A549 (cell line): ENCODE results near the gene DPT. TPM values are rescaled to one million over a fixed set of nuclear protein-coding genes. Genes with fewer than 3 reads are reported as not detected.
A peak's percentile ranks its signal among the peaks of the same experiment; 100 is the strongest.

Source experiments
- ATOH8 ChIP-seq: fragments of 250-450 bp; sonication (Bioruptor Pico); IDR thresholded peaks from 2 replicates; pipeline ENCODE4 v1.5.0; 2020; ENCODE audit warnings: low read depth, mild to moderate bottlenecking, moderate library complexity
- BCL3 ChIP-seq: fragments of >200 bp; sonication (Bioruptor Twin); formaldehyde crosslinking; IDR thresholded peaks from 3 replicates; pipeline ENCODE4 v1.6.1; 2016
- BHLHE40 ChIP-seq: IDR thresholded peaks from 2 replicates; pipeline ENCODE4 v1.6.1; 2012; ENCODE audit warnings: low read depth, low read length, inconsistent platforms
- CEBPB ChIP-seq, 2 experiments: fragments of >200 bp in 1 of 2; sonication (Bioruptor Twin) in 1 of 2; formaldehyde crosslinking in 1 of 2; IDR thresholded peaks; 2 replicates each; pipeline ENCODE4 v1.6.1; 2012 to 2016
- CHD4 ChIP-seq: fragments of 200-600 bp; sonication (generic); IDR thresholded peaks from 2 replicates; pipeline ENCODE4 v1.6.1; 2016; ENCODE audit warnings: antibody characterized with exemption, mild to moderate bottlenecking, borderline replicate concordance
- CTCF ChIP-seq: fragments of >200 bp; sonication (Bioruptor Twin); formaldehyde crosslinking; IDR thresholded peaks from 3 replicates; pipeline ENCODE4 v1.5.1; 2016
- E2F6 ChIP-seq: IDR thresholded peaks from 2 replicates; pipeline ENCODE4 v1.6.1; 2012; ENCODE audit warnings: low read depth, borderline replicate concordance
- ELK1 ChIP-seq: fragments of 150-350 bp; IDR thresholded peaks from 2 replicates; pipeline ENCODE4 v1.6.1; 2014; ENCODE audit warnings: low read depth, mild to moderate bottlenecking, low read length
- ESRRA ChIP-seq: fragments of 150-350 bp; IDR thresholded peaks from 2 replicates; pipeline ENCODE4 v1.6.1; 2014; ENCODE audit warnings: mild to moderate bottlenecking, low read length, borderline replicate concordance
- FOSB ChIP-seq: fragments of 250-450 bp; sonication (Bioruptor Pico); IDR thresholded peaks from 2 replicates; pipeline ENCODE4 v1.5.0; 2020; ENCODE audit warnings: mild to moderate bottlenecking, moderate library complexity
- FOXS1 ChIP-seq: fragments of 250-450 bp; sonication (Bioruptor Pico); IDR thresholded peaks from 2 replicates; pipeline ENCODE4 v1.5.0; 2020; ENCODE audit warnings: mild to moderate bottlenecking, moderate library complexity
- GATA3 ChIP-seq: IDR thresholded peaks from 2 replicates; pipeline ENCODE4 v1.6.1; 2012; ENCODE audit warnings: borderline replicate concordance
- HDAC2 ChIP-seq: fragments of 200-600 bp; sonication (generic); IDR thresholded peaks from 2 replicates; pipeline ENCODE4 v1.6.1; 2016
- HES2 ChIP-seq: fragments of >200 bp; sonication (Bioruptor Twin); formaldehyde crosslinking; IDR thresholded peaks from 2 replicates; pipeline ENCODE4 v1.6.1; 2016
- HEYL ChIP-seq: fragments of 250-450 bp; sonication (Bioruptor Pico); IDR thresholded peaks from 2 replicates; pipeline ENCODE4 v1.8.0; 2021; ENCODE audit warnings: mild to moderate bottlenecking, moderate library complexity
- HMGXB4 ChIP-seq: fragments of 250-450 bp; sonication (Bioruptor Pico); IDR thresholded peaks from 2 replicates; pipeline ENCODE4 v1.5.0; 2021; ENCODE audit warnings: mild to moderate bottlenecking, moderate library complexity, borderline replicate concordance
- HOXA7 ChIP-seq: fragments of 250-450 bp; sonication (Bioruptor Pico); IDR thresholded peaks from 2 replicates; pipeline ENCODE4 v1.5.0; 2020; ENCODE audit warnings: mild to moderate bottlenecking, moderate library complexity
- HOXB13 ChIP-seq: fragments of 250-450 bp; sonication (Bioruptor Pico); IDR thresholded peaks from 2 replicates; pipeline ENCODE4 v1.5.0; 2020; ENCODE audit warnings: low read depth, mild to moderate bottlenecking, moderate library complexity
- JUN ChIP-seq, 2 experiments: fragments of >200 bp; sonication (Bioruptor Twin); formaldehyde crosslinking; IDR thresholded peaks; 2 replicates in 1 of 2; 3 replicates in 1 of 2; pipeline ENCODE4 v1.6.1; 2016 to 2017
- KDM1A ChIP-seq: fragments of 200-600 bp; sonication (generic); IDR thresholded peaks from 2 replicates; pipeline ENCODE4 v1.6.1; 2016; ENCODE audit warnings: low read depth, mild to moderate bottlenecking
- MAX ChIP-seq: IDR thresholded peaks from 2 replicates; pipeline ENCODE4 v1.6.1; 2012
- MAZ ChIP-seq: fragments of 150-350 bp; IDR thresholded peaks from 2 replicates; pipeline ENCODE4 v1.6.1; 2014; ENCODE audit warnings: antibody characterized with exemption, low read depth, low read length, borderline replicate concordance
- MYC ChIP-seq: IDR thresholded peaks from 2 replicates; pipeline ENCODE4 v1.6.1; 2012; ENCODE audit warnings: mild to moderate bottlenecking, inconsistent platforms, low read length, improper control_type of control experiment, borderline replicate concordance
- NFE2L2 ChIP-seq: fragments of 150-350 bp; conservative IDR thresholded peaks from 2 replicates; pipeline ENCODE4 v1.6.1; 2014; ENCODE audit warnings: low read length
- POLR2A ChIP-seq: IDR thresholded peaks from 2 replicates; pipeline ENCODE4 v1.6.1; 2012; ENCODE audit warnings: mild to moderate bottlenecking, low read length
- POLR2AphosphoS2 ChIP-seq: conservative IDR thresholded peaks from 2 replicates; pipeline ENCODE4 v1.6.1; 2012; ENCODE audit warnings: low read length, improper control_type of control experiment, inconsistent platforms
- RAD21 ChIP-seq, 2 experiments: fragments of >200 bp in 1 of 2; sonication (Bioruptor Twin) in 1 of 2; formaldehyde crosslinking in 1 of 2; IDR thresholded peaks in 1 of 2; conservative IDR thresholded peaks in 1 of 2; 2 replicates in 1 of 2; 3 replicates in 1 of 2; pipeline ENCODE4 v1.6.1; 2012 to 2018; ENCODE audit warnings: inconsistent platforms in 1 of 2
- RFX5 ChIP-seq: fragments of 450-650 bp; IDR thresholded peaks from 2 replicates; pipeline ENCODE4 v1.7.1; 2014; ENCODE audit warnings: antibody characterized with exemption, mild to moderate bottlenecking, moderate library complexity
- SREBF2 ChIP-seq: fragments of 450-650 bp; IDR thresholded peaks from 2 replicates; pipeline ENCODE4 v1.6.1; 2014; ENCODE audit warnings: mild to moderate bottlenecking, moderate library complexity
- USF2 ChIP-seq: fragments of 450-650 bp; IDR thresholded peaks from 2 replicates; pipeline ENCODE4 v1.6.1; 2014; ENCODE audit warnings: antibody characterized with exemption
- ZFP36 ChIP-seq: fragments of 450-650 bp; IDR thresholded peaks from 2 replicates; pipeline ENCODE4 v1.6.1; 2014; ENCODE audit warnings: borderline replicate concordance; ENCODE audit not compliant: partially characterized antibody
- ZNF302 ChIP-seq: fragments of 250-450 bp; sonication (Bioruptor Pico); IDR thresholded peaks from 2 replicates; pipeline ENCODE4 v1.9.0; 2021; ENCODE audit warnings: inconsistent platforms, mild to moderate bottlenecking, moderate library complexity
- ZSCAN20 ChIP-seq: fragments of 250-450 bp; sonication (Bioruptor Pico); IDR thresholded peaks from 2 replicates; pipeline ENCODE4 v1.8.0; 2022; ENCODE audit warnings: mild to moderate bottlenecking, moderate library complexity
- polyA plus RNA-seq, 4 experiments: library from polyadenylated mRNA; depleted of rRNA in 3 of 4; stranded (reverse); fragments of >200 nt; fragmentation: RNase III in 1 of 4; extraction: RNeasy Plus Mini Kit Qiagen cat#74134 plus additional on column Dnase treatment in 1 of 4; gene quantifications; 2 replicates in 3 of 4; 3 replicates in 1 of 4; pipeline ENCODE4 v1.2.3, GENCODE V29; 2011 to 2017

The DPT gene
- polyA plus RNA-seq, 2 of the 4 experiments (the other 2 are of a cell fraction), result not detected

GRCh38 chr1:168709405-168710363, 19.3 kb downstream of the DPT start (continued):
- no peak for TF ChIP-seq CTCF
- TF ChIP-seq GATA3, result peak; percentile 79; the same call in 1 of the 2 replicates
- TF ChIP-seq HDAC2, result no peak
- TF ChIP-seq RFX5, result no peak
- no peak for TF ChIP-seq POLR2AphosphoS2
- no peak for TF ChIP-seq ELK1
- TF ChIP-seq ZFP36, result no peak
- TF ChIP-seq MAX, result peak; percentile 58
- TF ChIP-seq USF2, result no peak
- TF ChIP-seq SREBF2, result no peak
- TF ChIP-seq ZNF302 (CRISPR knock-in tag), result no peak
- peak; percentile 79 for TF ChIP-seq NFE2L2
- no peak for TF ChIP-seq CHD4
- no peak for TF ChIP-seq HMGXB4 (CRISPR knock-in tag)
- 0 out of 2 replicates have a peak, but pooled peaks have one; percentile 12 for TF ChIP-seq BHLHE40
- no peak for TF ChIP-seq KDM1A
- no peak for TF ChIP-seq POLR2A
- TF ChIP-seq HOXA7 (CRISPR knock-in tag), result no peak
- TF ChIP-seq FOSB (CRISPR knock-in tag), result no peak
- peak; percentile 77 to 82 for TF ChIP-seq CEBPB (IDR thresholded peaks at IDR 0.05)
- TF ChIP-seq ATOH8 (CRISPR knock-in tag), result no peak
- peak; percentile 24; the same call in 1 of the 3 replicates for TF ChIP-seq BCL3
- no peak for TF ChIP-seq HOXB13
- TF ChIP-seq MYC, result no peak; the same call in 1 of the 2 replicates
- 0 out of 2 replicates have a peak, but pooled peaks have one; percentile 36 for TF ChIP-seq HES2
- no peak for TF ChIP-seq E2F6
- peak; percentile 36 to 50; a peak in 4 of 5 replicates for TF ChIP-seq RAD21 (conservative IDR thresholded peaks at IDR 0.05 in 1 of 2, IDR thresholded peaks at IDR 0.05 in 1 of 2)
- TF ChIP-seq MAZ, result no peak
- TF ChIP-seq HEYL (CRISPR knock-in tag), result no peak
- peak; percentile 23 to 69; a peak in 4 of 5 replicates for TF ChIP-seq JUN (IDR thresholded peaks at IDR 0.05)
- no peak for TF ChIP-seq FOXS1
- no peak for TF ChIP-seq ZSCAN20 (CRISPR knock-in tag)
- TF ChIP-seq ESRRA, result no peak
